Fibroblast of the aortic adventitia (primary cell): Measurements from ENCODE around the gene CLPTM1. TPM values are rescaled to one million over a fixed set of nuclear protein-coding genes. Genes with fewer than 3 reads are reported as not detected.

Experiments
- DNase-seq: peaks from one replicate; pipeline ENCODE4 v3.0.0-alpha.2; 2010; ENCODE audit warnings: low read depth
- H3K4me3 ChIP-seq: 2 replicates; pipeline ENCODE4 v1.5.1; 2011; ENCODE audit warnings: low read depth, mild to moderate bottlenecking, control low read depth, low read length, moderate library complexity
- CTCF ChIP-seq: IDR thresholded peaks from 2 replicates; pipeline ENCODE4 v1.5.1; 2011; ENCODE audit warnings: mild to moderate bottlenecking, low read length, control low read depth, inconsistent platforms; ENCODE audit not compliant: insufficient read depth
- total RNA-seq: library from RNA; depleted of rRNA; stranded (reverse); fragments of >200 nt; gene quantifications from 2 replicates; pipeline ENCODE4 v1.2.3, GENCODE V29; 2012; ENCODE audit warnings: low replicate concordance

CLPTM1 gene
- total RNA-seq, 1 donor: 39.0 TPM

- no peak for DNase-seq
- no peak for TF ChIP-seq CTCF
- H3K4me3 ChIP-seq: no peak overlapping the region
These were observed 25.1 kb upstream of the CLPTM1 start for GRCh38 chr19:44930088-44930487.

- TF ChIP-seq CTCF: no peak
- no peak for DNase-seq
- H3K4me3 ChIP-seq: no peak overlapping the region
These were observed 23.6 kb upstream of the CLPTM1 start for GRCh38 chr19:44931541-44931940.

- DNase-seq: no peak
- no peak overlapping the region for H3K4me3 ChIP-seq
- TF ChIP-seq CTCF: no peak
These were observed 15.5 kb upstream of the CLPTM1 start for GRCh38 chr19:44939668-44940067.

- DNase-seq: no peak
- no peak for TF ChIP-seq CTCF
- no peak within 1 kb of the TSS for H3K4me3 ChIP-seq
These were observed 13.1 kb upstream of the CLPTM1 start, which contains the start of gene APOC4 for GRCh38 chr19:44942067-44942571. Gene APOC4, plus strand, starts transcription at chr19:44942237. Its CDS starts 41 bp downstream, at chr19:44942278.

GRCh38 chr19:44943801-44944249, 11.4 kb upstream of the CLPTM1 start:
- H3K4me3 ChIP-seq: no peak overlapping the region
- no peak for DNase-seq
- no peak for TF ChIP-seq CTCF

- no peak for TF ChIP-seq CTCF
- DNase-seq: no peak
These were observed 8.1 kb upstream of the CLPTM1 start for GRCh38 chr19:44947041-44947581.

GRCh38 chr19:44948237-44948636, 6.9 kb upstream of the CLPTM1 start:
- H3K4me3 ChIP-seq: no peak overlapping the region
- no peak for TF ChIP-seq CTCF
- DNase-seq: no peak

More at GRCh38 chr19:44947041-44947581, 8.1 kb upstream of the CLPTM1 start:
- no peak overlapping the region for H3K4me3 ChIP-seq
